HepG2 (cell line): ENCODE results near the gene SEPTIN12. TPM values are rescaled to one million over a fixed set of nuclear protein-coding genes. Genes with fewer than 3 reads are reported as not detected.

Experiments
- ATAC-seq: fragments of 200-7000 bp; cut with Tn5 transposase; 3 replicates; pipeline ENCODE4 v1.9.1; 2020; ENCODE audit warnings: mild to moderate bottlenecking, moderate library complexity
- BruUV-seq: library from RNA; stranded (reverse); fragments of 400-500 nt; replicated peaks from 2 replicates; lab custom pipeline; 2021; lab: Mats Ljungman, UMichigan
- CTCF ChIA-PET: fragments of 300-600 bp; formaldehyde crosslinking; extraction: SDS; loops from one replicate; lab custom pipeline; 2021; ENCODE audit warnings: low total read pairs, inconsistent platforms, low intra/inter-chr PET ratio; lab: Yijun Ruan, JAX
- POLR2A ChIA-PET: fragments of 350-600 bp; sonication (Branson Sonifier 250); formaldehyde crosslinking; loops from one replicate; lab custom pipeline; 2020; ENCODE audit warnings: antibody characterized with exemption, inconsistent platforms; lab: Yijun Ruan, JAX
- DNase-seq: peaks from one replicate; pipeline ENCODE4 v3.0.0-alpha.2; 2015; ENCODE audit warnings: low spot score
- FAIRE-seq: peaks from 3 replicates; lab custom pipeline; 2011; peaks lifted over from hg19 to GRCh38; lab: Jason Lieb, UNC
- H2AFZ ChIP-seq: one replicate; pipeline ENCODE4 v1.6.1; 2011; ENCODE audit warnings: low read length, inconsistent platforms
- H3K27ac ChIP-seq: fragments of 300-600 bp; 3 replicates; pipeline ENCODE4 v1.8.0; 2011; ENCODE audit warnings: mixed run types, mild to moderate bottlenecking, mixed read lengths, low read length, inconsistent platforms; ENCODE audit not compliant: insufficient read depth; ENCODE audit errors: extremely low read length
- H3K27me3 ChIP-seq, 2 experiments: fragments of 200-600 bp in 1 of 2; 2 replicates in 1 of 2; 3 replicates in 1 of 2; pipeline versions ENCODE4 v1.6.0 to v1.8.0; 2011; ENCODE audit warnings: low read length in 2 of 2, mild to moderate bottlenecking in 2 of 2, moderate library complexity in 2 of 2, inconsistent platforms in 1 of 2; ENCODE audit not compliant: insufficient read depth in 2 of 2, control insufficient read depth in 1 of 2
- H3K36me3 ChIP-seq, 2 experiments: fragments of 200-600 bp in 1 of 2; replicated peaks in 1 of 2; 2 replicates in 1 of 2; 3 replicates in 1 of 2; pipeline versions ENCODE4 v1.5.1 to v1.8.0; 2011; ENCODE audit warnings: low read length in 2 of 2, inconsistent platforms in 1 of 2; ENCODE audit not compliant: insufficient read depth in 2 of 2, control insufficient read depth in 1 of 2
- H3K4me1 ChIP-seq: 2 replicates; pipeline ENCODE4 v1.5.1; 2012; ENCODE audit warnings: low read length, inconsistent platforms; ENCODE audit not compliant: insufficient read depth
- H3K4me2 ChIP-seq: 2 replicates; pipeline ENCODE4 v1.6.0; 2011; ENCODE audit warnings: low read depth, low read length, inconsistent platforms
- H3K4me3 ChIP-seq, 3 experiments: fragments of 200-600 bp in 1 of 3; sonication (generic), shearing (Covaris generic) in 1 of 3; replicated peaks in 1 of 3; 2 replicates each; pipeline ENCODE4 v1.5.1; 2011 to 2016; ENCODE audit warnings: low read length in 3 of 3, inconsistent platforms in 2 of 3, low read depth in 2 of 3, mild to moderate bottlenecking in 2 of 3, control low read depth in 1 of 3, mixed read lengths in 1 of 3; ENCODE audit not compliant: insufficient read depth in 1 of 3
- H3K79me2 ChIP-seq: one replicate; pipeline ENCODE4 v1.6.1; 2011; ENCODE audit warnings: low read length, inconsistent platforms; ENCODE audit not compliant: insufficient read depth
- H3K9ac ChIP-seq: 2 replicates; pipeline ENCODE4 v1.6.0; 2011; ENCODE audit warnings: mild to moderate bottlenecking, low read depth, low read length, inconsistent platforms; ENCODE audit not compliant: insufficient read depth
- H3K9me3 ChIP-seq: 2 replicates; pipeline ENCODE4 v1.5.1; 2012; ENCODE audit warnings: mild to moderate bottlenecking, low read length
- H4K20me1 ChIP-seq: 2 replicates; pipeline ENCODE4 v1.6.0; 2011; ENCODE audit warnings: inconsistent platforms, mild to moderate bottlenecking, low read length, moderate library complexity; ENCODE audit not compliant: insufficient read depth
- NFATC3 ChIP-seq: sonication (generic); formaldehyde crosslinking; IDR thresholded peaks from 2 replicates; pipeline ENCODE4 v1.5.1; 2020; ENCODE audit warnings: mild to moderate bottlenecking, missing genetic modification reagents
- POLR2A ChIP-seq, 2 experiments: IDR thresholded peaks; 2 replicates each; pipeline ENCODE4 v1.6.1; 2011; ENCODE audit warnings: low read depth in 2 of 2, low read length in 2 of 2, mild to moderate bottlenecking in 1 of 2, moderate library complexity in 1 of 2; ENCODE audit not compliant: insufficient read depth in 1 of 2
- SIN3B ChIP-seq: fragments of 150-350 bp; IDR thresholded peaks from 2 replicates; pipeline ENCODE4 v1.6.1; 2014; ENCODE audit warnings: low read length
- ZNF451 ChIP-seq: sonication (generic); formaldehyde crosslinking; IDR thresholded peaks from 2 replicates; pipeline ENCODE4 v1.5.0; 2020; ENCODE audit warnings: mild to moderate bottlenecking, missing genetic modification reagents
- WGBS: methylation state at CpG from one replicate; pipeline ENCODE4 v1.1.6; 2017; ENCODE audit warnings: low lambda C conversion rate; 5-methylcytosine and 5-hydroxymethylcytosine counted together
- in situ Hi-C: cut with HindIII; loops from 2 replicates; pipeline ENCODE4 v1.10.0; 2017; ENCODE audit warnings: low pct_unique_long_range_greater_than_20kb; ENCODE audit not compliant: extremely low pct_ligation_motif_present
- intact Hi-C: fragments of 100-400 bp; cut with micrococcal nuclease; formaldehyde crosslinking; loops from one replicate; pipeline ENCODE4 v1.10.0; 2022; ENCODE audit not compliant: unreplicated experiment
- polyA plus RNA-seq, 8 experiments: library from polyadenylated mRNA; depleted of rRNA in 3 of 8; stranded (reverse) in 7 of 8; unstranded in 1 of 8; fragments of >200 nt; fragmentation: Illumina TruSeq in 4 of 8; extraction: Trizol in 4 of 8; gene quantifications; 2 replicates each; pipeline versions ENCODE4 v1.2.1 to v1.2.3, GENCODE V29; 2011 to 2016; ENCODE audit warnings: low read depth in 4 of 8, missing spikeins in 1 of 8, mixed read lengths in 1 of 8; ENCODE audit not compliant: insufficient read depth in 1 of 8
- total RNA-seq, 5 experiments: library from RNA; depleted of rRNA; stranded (reverse); fragments of >200 nt; fragmentation: Illumina TruSeq; extraction: Trizol; gene quantifications; 2 replicates each; pipeline ENCODE4 v1.2.3, GENCODE V29; 2016; ENCODE audit warnings: low read depth in 1 of 5
- TF ChIP-seq, protein P1 (sequence below): sonication (generic); formaldehyde crosslinking; IDR thresholded peaks from 2 replicates; pipeline ENCODE4 v1.9.0; 2022; ENCODE audit warnings: missing genetic modification reagents, mild to moderate bottlenecking, borderline replicate concordance
- TF ChIP-seq, protein P2 (sequence below): IDR thresholded peaks from 2 replicates; pipeline ENCODE4 v1.6.1; 2016; ENCODE audit warnings: missing biosample characterization, missing genetic modification reagents, low read depth
- TF ChIP-seq, protein P3 (sequence below): sonication (generic); formaldehyde crosslinking; IDR thresholded peaks from 2 replicates; pipeline ENCODE4 v1.4.0; 2020; ENCODE audit warnings: missing genetic modification reagents, borderline replicate concordance

The SEPTIN12 gene
- total and polyA plus RNA-seq, 2 of the 13 experiments (the other 11 are each of a cell fraction or from before 2014, with no cell fraction given), result 0.22 TPM; not detected in 1

DNA sequence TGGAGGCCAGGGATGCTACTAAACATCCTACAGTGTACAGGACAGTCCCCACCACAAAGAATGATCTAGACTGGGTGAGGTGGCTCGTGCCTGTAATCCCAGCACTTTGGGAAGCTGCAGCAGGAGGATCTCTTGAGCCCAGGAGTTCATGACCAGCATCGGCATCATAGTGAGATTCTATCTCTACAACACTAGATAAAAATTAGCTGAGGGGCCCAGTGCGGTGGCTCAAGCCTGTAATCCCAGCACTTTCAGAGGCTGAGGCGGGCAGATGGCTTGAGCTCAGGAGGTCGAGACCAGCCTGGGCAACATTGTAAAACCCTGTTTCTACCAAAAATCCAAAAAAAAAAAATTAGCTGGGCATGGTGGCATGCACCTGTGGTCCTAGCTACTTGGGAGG lies 15.8 kb downstream of the SEPTIN12 start:
- BruUV-seq, result no TSS peak
- FAIRE-seq, result no peak

More for the DNA sequence above, 15.8 kb downstream of the SEPTIN12 start:
- H3K27me3 ChIP-seq, result no peaks in the 10 kb centered on the region; a peak in 2 of 5 replicates
- H3K9ac ChIP-seq, result no peak overlapping the region
- no peak overlapping the region for H3K4me3 ChIP-seq
- no peaks in the 10 kb centered on the region for H3K79me2 ChIP-seq
- H3K36me3 ChIP-seq, result no peaks in the 10 kb centered on the region
- DNase-seq (no peak), ATAC-seq (no peak)
- H3K27ac ChIP-seq, result no peak overlapping the region
- H3K9me3 ChIP-seq, result no peaks in the 10 kb centered on the region
- peak overlapping the region; percentile 53 for H3K4me2 ChIP-seq
- in situ Hi-C loops, result no loop called here
- H2AFZ ChIP-seq, result no peak overlapping the region
- CTCF ChIA-PET, result no interaction called here
- no peaks in the 10 kb centered on the region for H4K20me1 ChIP-seq
- WGBS, result 48% methylated on average over 5 of the region's 5 CpGs
- POLR2A ChIA-PET, result no interaction called here
- intact Hi-C loops, result no loop called here
- TF ChIP-seq SIN3B (no peak), ZNF451 (CRISPR knock-in tag) (no peak), POLR2A (IDR thresholded peaks at IDR 0.05; ENCODE audit: insufficient read depth in 1 of 2, low read depth in 2 of 2, low read length in 2 of 2) (no peak), NFATC3 (CRISPR knock-in tag) (no peak)
- TF ChIP-seq, protein P1, sequence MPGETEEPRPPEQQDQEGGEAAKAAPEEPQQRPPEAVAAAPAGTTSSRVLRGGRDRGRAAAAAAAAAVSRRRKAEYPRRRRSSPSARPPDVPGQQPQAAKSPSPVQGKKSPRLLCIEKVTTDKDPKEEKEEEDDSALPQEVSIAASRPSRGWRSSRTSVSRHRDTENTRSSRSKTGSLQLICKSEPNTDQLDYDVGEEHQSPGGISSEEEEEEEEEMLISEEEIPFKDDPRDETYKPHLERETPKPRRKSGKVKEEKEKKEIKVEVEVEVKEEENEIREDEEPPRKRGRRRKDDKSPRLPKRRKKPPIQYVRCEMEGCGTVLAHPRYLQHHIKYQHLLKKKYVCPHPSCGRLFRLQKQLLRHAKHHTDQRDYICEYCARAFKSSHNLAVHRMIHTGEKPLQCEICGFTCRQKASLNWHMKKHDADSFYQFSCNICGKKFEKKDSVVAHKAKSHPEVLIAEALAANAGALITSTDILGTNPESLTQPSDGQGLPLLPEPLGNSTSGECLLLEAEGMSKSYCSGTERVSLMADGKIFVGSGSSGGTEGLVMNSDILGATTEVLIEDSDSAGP (CRISPR knock-in tag), result no peak
- TF ChIP-seq, protein P2, sequence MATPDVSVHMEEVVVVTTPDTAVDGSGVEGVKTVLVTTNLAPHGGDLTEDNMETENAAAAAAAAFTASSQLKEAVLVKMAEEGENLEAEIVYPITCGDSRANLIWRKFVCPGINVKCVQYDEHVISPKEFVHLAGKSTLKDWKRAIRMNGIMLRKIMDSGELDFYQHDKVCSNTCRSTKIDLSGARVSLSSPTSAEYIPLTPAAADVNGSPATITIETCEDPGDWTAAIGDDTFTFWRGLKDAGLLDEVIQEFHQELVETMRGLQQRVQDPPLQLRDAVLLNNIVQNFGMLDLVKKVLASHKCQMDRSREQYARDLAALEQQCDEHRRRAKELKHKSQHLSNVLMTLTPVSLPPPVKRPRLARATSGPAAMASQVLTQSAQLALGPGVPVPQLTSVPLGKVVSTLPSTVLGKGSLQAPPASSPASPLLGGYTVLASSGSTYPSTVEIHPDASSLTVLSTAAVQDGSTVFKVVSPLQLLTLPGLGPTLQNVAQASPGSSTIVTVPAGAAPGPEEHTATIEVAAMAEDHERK, result no peak
- TF ChIP-seq, protein P3, sequence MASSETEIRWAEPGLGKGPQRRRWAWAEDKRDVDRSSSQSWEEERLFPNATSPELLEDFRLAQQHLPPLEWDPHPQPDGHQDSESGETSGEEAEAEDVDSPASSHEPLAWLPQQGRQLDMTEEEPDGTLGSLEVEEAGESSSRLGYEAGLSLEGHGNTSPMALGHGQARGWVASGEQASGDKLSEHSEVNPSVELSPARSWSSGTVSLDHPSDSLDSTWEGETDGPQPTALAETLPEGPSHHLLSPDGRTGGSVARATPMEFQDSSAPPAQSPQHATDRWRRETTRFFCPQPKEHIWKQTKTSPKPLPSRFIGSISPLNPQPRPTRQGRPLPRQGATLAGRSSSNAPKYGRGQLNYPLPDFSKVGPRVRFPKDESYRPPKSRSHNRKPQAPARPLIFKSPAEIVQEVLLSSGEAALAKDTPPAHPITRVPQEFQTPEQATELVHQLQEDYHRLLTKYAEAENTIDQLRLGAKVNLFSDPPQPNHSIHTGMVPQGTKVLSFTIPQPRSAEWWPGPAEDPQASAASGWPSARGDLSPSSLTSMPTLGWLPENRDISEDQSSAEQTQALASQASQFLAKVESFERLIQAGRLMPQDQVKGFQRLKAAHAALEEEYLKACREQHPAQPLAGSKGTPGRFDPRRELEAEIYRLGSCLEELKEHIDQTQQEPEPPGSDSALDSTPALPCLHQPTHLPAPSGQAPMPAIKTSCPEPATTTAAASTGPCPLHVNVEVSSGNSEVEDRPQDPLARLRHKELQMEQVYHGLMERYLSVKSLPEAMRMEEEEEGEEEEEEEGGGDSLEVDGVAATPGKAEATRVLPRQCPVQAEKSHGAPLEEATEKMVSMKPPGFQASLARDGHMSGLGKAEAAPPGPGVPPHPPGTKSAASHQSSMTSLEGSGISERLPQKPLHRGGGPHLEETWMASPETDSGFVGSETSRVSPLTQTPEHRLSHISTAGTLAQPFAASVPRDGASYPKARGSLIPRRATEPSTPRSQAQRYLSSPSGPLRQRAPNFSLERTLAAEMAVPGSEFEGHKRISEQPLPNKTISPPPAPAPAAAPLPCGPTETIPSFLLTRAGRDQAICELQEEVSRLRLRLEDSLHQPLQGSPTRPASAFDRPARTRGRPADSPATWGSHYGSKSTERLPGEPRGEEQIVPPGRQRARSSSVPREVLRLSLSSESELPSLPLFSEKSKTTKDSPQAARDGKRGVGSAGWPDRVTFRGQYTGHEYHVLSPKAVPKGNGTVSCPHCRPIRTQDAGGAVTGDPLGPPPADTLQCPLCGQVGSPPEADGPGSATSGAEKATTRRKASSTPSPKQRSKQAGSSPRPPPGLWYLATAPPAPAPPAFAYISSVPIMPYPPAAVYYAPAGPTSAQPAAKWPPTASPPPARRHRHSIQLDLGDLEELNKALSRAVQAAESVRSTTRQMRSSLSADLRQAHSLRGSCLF, result no peak
- peaks cover 33% of the 10 kb centered on the region for H3K4me1 ChIP-seq
